Kidney epithelial cell (primary cell): ENCODE data around the gene CACNA1S. TPM values are rescaled to one million over a fixed set of nuclear protein-coding genes. Genes with fewer than 3 reads are reported as not detected.

Experiments
- DNase-seq: peaks from one replicate; pipeline ENCODE4 v3.0.0-alpha.2; 2010; ENCODE audit warnings: low read depth
- H3K27me3 ChIP-seq: 2 replicates; pipeline ENCODE4 v1.6.0; 2011; ENCODE audit warnings: low read length; ENCODE audit not compliant: control insufficient read depth, insufficient read depth
- H3K36me3 ChIP-seq: 2 replicates; pipeline ENCODE4 v1.5.1; 2011; ENCODE audit warnings: low read length; ENCODE audit not compliant: control insufficient read depth, insufficient read depth
- H3K4me3 ChIP-seq: 2 replicates; pipeline ENCODE4 v1.5.1; 2011; ENCODE audit warnings: low read depth, mild to moderate bottlenecking, control low read depth, low read length
- CTCF ChIP-seq: IDR thresholded peaks from 2 replicates; pipeline ENCODE4 v1.5.1; 2011; ENCODE audit warnings: mild to moderate bottlenecking, moderate library complexity, low read length, control low read depth, inconsistent platforms; ENCODE audit not compliant: insufficient read depth, poor library complexity, severe bottlenecking
- total RNA-seq: library from RNA; depleted of rRNA; stranded (reverse); fragments of >200 nt; gene quantifications from 2 replicates; pipeline ENCODE4 v1.2.3, GENCODE V29; 2015

The CACNA1S gene
- total RNA-seq, 1 donor from 2014 or later: not detected

GRCh38 chr1:201072149-201072548 is 40.1 kb downstream of the CACNA1S start:
- H3K27me3 ChIP-seq: peaks cover 10% of the 10 kb centered on the region
- no peak for DNase-seq
- no peak for TF ChIP-seq CTCF

DNA sequence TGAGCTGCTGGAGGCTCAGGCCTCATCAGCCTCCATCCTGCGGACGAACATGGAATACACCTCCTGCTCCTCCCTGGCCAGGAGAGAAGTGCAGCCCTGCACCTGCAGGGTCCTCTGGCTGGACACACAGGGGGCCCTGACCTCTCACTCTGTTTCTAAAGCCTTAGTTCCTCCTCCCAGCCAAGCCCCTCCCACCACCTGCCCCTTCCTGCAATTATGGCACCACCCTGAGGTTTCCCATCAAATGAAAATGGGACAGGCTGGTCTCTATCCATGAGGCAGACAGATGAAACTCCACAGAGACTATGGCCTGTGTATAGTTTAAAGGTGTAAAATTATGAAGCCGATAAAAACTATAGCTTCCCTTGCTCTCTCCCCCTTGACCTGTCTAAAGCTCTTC is 42.6 kb downstream of the CACNA1S start:
- peaks cover 13% of the 10 kb centered on the region for H3K27me3 ChIP-seq

More at GRCh38 chr1:201072149-201072548, 40.1 kb downstream of the CACNA1S start:
- H3K4me3 ChIP-seq: no peak overlapping the region
- no peaks in the 10 kb centered on the region for H3K36me3 ChIP-seq

DNA sequence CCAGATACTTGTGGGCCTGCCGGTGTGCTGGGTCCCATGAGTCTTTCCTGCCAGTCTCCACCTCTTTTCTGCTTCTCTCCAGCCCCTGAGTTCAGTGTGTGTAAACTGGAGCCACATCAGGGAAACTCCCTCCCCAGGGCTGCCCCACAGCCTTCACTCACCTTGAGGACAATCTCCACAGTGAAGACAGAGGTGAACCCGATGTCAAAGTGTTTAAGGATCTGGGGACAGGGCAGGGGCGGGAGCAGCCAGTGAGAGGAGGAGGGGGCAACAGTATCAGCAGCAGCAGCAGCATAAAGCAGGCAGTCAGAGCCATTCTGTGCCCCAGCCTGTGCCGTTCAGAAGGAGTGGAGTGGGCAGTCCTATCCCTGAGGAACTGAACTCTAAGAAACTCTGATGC is 43.2 kb downstream of the CACNA1S start:
- no peak for DNase-seq
- no peaks in the 10 kb centered on the region for H3K36me3 ChIP-seq
- H3K4me3 ChIP-seq: no peak overlapping the region
- TF ChIP-seq CTCF: no peak
- H3K27me3 ChIP-seq: peaks cover 15% of the 10 kb centered on the region

More for the DNA sequence above, 42.6 kb downstream of the CACNA1S start:
- Histone ChIP-seq H3K4me3 (no peak overlapping the region), H3K36me3 (no peaks in the 10 kb centered on the region)
- no peak for TF ChIP-seq CTCF
- DNase-seq: no peak

GRCh38 chr1:201066986-201067385 is 45.2 kb downstream of the CACNA1S start:
- H3K4me3 ChIP-seq: no peak overlapping the region
- no peak for TF ChIP-seq CTCF
- H3K27me3 ChIP-seq: peaks cover 22% of the 10 kb centered on the region
- no peaks in the 10 kb centered on the region for H3K36me3 ChIP-seq
- no peak for DNase-seq

GRCh38 chr1:201065686-201066085 is 46.5 kb downstream of the CACNA1S start:
- no peak for DNase-seq
- no peak for TF ChIP-seq CTCF
- peaks cover 26% of the 10 kb centered on the region for H3K27me3 ChIP-seq

GRCh38 chr1:201064806-201065205 is 47.4 kb downstream of the CACNA1S start:
- TF ChIP-seq CTCF: no peak

More at GRCh38 chr1:201065686-201066085, 46.5 kb downstream of the CACNA1S start:
- Histone ChIP-seq H3K4me3 (no peak overlapping the region), H3K36me3 (no peaks in the 10 kb centered on the region)

More at GRCh38 chr1:201064806-201065205, 47.4 kb downstream of the CACNA1S start:
- no peak for DNase-seq
- no peak overlapping the region for H3K4me3 ChIP-seq
- peaks cover 23% of the 10 kb centered on the region for H3K27me3 ChIP-seq
- no peaks in the 10 kb centered on the region for H3K36me3 ChIP-seq
